DND-41 (cell line): ENCODE measurements around the gene SIPA1L3.
"Not testable (repeated sequence)": the region's sequence is repeated elsewhere in the genome, so short reads cannot be mapped to it uniquely, and the experiment has no call there.

Source experiments
- ATAC-seq: fragments of 200-7000 bp; cut with Tn5 transposase; 3 replicates; pipeline ENCODE4 v1.9.1; 2021; ENCODE audit warnings: low read depth; ENCODE audit not compliant: insufficient read depth
- DNase-seq: peaks from one replicate; pipeline ENCODE4 v3.0.0-alpha.2; 2020
- H2AFZ ChIP-seq: 2 replicates; pipeline ENCODE4 v1.6.0; 2012; ENCODE audit warnings: low read depth, low read length
- H3K27ac ChIP-seq: 2 replicates; pipeline ENCODE4 v1.5.1; 2012; ENCODE audit warnings: low read length, inconsistent platforms
- H3K27me3 ChIP-seq: fragments of 200-600 bp; sonication (generic); 2 replicates; pipeline ENCODE4 v1.6.0; 2012; ENCODE audit warnings: low read length, mild to moderate bottlenecking, inconsistent platforms; ENCODE audit not compliant: insufficient read depth, poor library complexity
- H3K36me3 ChIP-seq: 2 replicates; pipeline ENCODE4 v1.5.1; 2012; ENCODE audit warnings: low read length, inconsistent platforms; ENCODE audit not compliant: insufficient read depth
- H3K4me1 ChIP-seq: 2 replicates; pipeline ENCODE4 v1.5.1; 2012; ENCODE audit warnings: mild to moderate bottlenecking, low read length; ENCODE audit not compliant: insufficient read depth
- H3K4me2 ChIP-seq: 2 replicates; pipeline ENCODE4 v1.6.0; 2012; ENCODE audit warnings: mild to moderate bottlenecking, moderate library complexity, low read length, inconsistent platforms; ENCODE audit not compliant: insufficient read depth
- H3K4me3 ChIP-seq, 2 experiments: fragments of 200-600 bp in 1 of 2; shearing (Covaris generic) in 1 of 2; 2 replicates each; pipeline ENCODE4 v1.5.1; 2012 to 2016; ENCODE audit warnings: inconsistent platforms in 2 of 2, low read length in 2 of 2, mild to moderate bottlenecking in 2 of 2, low read depth in 1 of 2, moderate library complexity in 1 of 2
- H3K79me2 ChIP-seq: 2 replicates; pipeline ENCODE4 v1.6.0; 2012; ENCODE audit warnings: low read length, inconsistent platforms; ENCODE audit not compliant: insufficient read depth
- H3K9ac ChIP-seq: 2 replicates; pipeline ENCODE4 v1.6.0; 2012; ENCODE audit warnings: low read depth, mild to moderate bottlenecking, inconsistent platforms, low read length, moderate library complexity
- H3K9me3 ChIP-seq: 2 replicates; pipeline ENCODE4 v1.5.1; 2012; ENCODE audit warnings: low read length, moderate library complexity, mild to moderate bottlenecking, inconsistent platforms; ENCODE audit not compliant: insufficient read depth, severe bottlenecking
- H4K20me1 ChIP-seq: 2 replicates; pipeline ENCODE4 v1.6.0; 2012; ENCODE audit warnings: low read length; ENCODE audit not compliant: insufficient read depth
- CTCF ChIP-seq: IDR thresholded peaks from 2 replicates; pipeline ENCODE4 v1.5.1; 2012; ENCODE audit warnings: borderline replicate concordance, low read length, moderate library complexity, mild to moderate bottlenecking; ENCODE audit not compliant: poor library complexity, severe bottlenecking; ENCODE audit errors: extremely low read depth
- EZH2 ChIP-seq: IDR thresholded peaks from 3 replicates; pipeline ENCODE4 v1.6.1; 2012; ENCODE audit warnings: borderline replicate concordance, low read depth, mild to moderate bottlenecking, moderate library complexity, low read length, inconsistent platforms; ENCODE audit not compliant: severe bottlenecking

The SIPA1L3 gene

GRCh38 chr19:38223617-38224013 lies 316.6 kb downstream of the SIPA1L3 start:
- H4K20me1 ChIP-seq: no peaks in the 10 kb centered on the region
- no peak overlapping the region for H3K27ac ChIP-seq
- no peak overlapping the region for H3K4me3 ChIP-seq
- H3K9me3 ChIP-seq: no peaks in the 10 kb centered on the region
- H3K4me1 ChIP-seq: no peaks in the 10 kb centered on the region
- no peak overlapping the region for H3K9ac ChIP-seq
- DNase-seq (no peak), ATAC-seq (no peak)
- no peaks in the 10 kb centered on the region for H3K36me3 ChIP-seq
- TF ChIP-seq EZH2 (no peak), CTCF (no peak)
- peaks cover 3% of the 10 kb centered on the region for H3K27me3 ChIP-seq
- H3K79me2 ChIP-seq: no peaks in the 10 kb centered on the region
- no peak overlapping the region for H2AFZ ChIP-seq
- H3K4me2 ChIP-seq: no peak overlapping the region

GRCh38 chr19:38224014-38224862 lies 317.2 kb downstream of the SIPA1L3 start, which contains the start of gene DPF1:
DPF1 (minus strand) TSS chr19:38224222; CDS start chr19:38224142, 80 bp downstream.
- no peak within 1 kb of the TSS for H3K27ac ChIP-seq

GRCh38 chr19:38224863-38225218 lies 317.8 kb downstream of the SIPA1L3 start:
- H2AFZ ChIP-seq, H3K9ac ChIP-seq, H3K36me3 ChIP-seq, H3K79me2 ChIP-seq, H3K9me3 ChIP-seq, H4K20me1 ChIP-seq, H3K4me2 ChIP-seq, H3K27ac ChIP-seq, H3K27me3 ChIP-seq, ATAC-seq, DNase-seq, H3K4me3 ChIP-seq, H3K4me1 ChIP-seq: not testable (repeated sequence)

More at GRCh38 chr19:38224014-38224862, 317.2 kb downstream of the SIPA1L3 start, which contains the start of gene DPF1:
- peak; percentile 69 for ATAC-seq
- Histone ChIP-seq H3K4me3 (no peak within 1 kb of the TSS), H3K9ac (no peak within 1 kb of the TSS), H3K4me2 (no peak within 1 kb of the TSS), H3K4me1 (no peaks in the 10 kb centered on the region), H3K27me3 (peaks cover 3% of the 10 kb centered on the region), H3K9me3 (no peaks in the 10 kb centered on the region), H2AFZ (no peak within 1 kb of the TSS), H3K36me3 (no peaks in the 10 kb centered on the region), H4K20me1 (no peaks in the 10 kb centered on the region), H3K79me2 (no peaks in the 10 kb centered on the region)
- TF ChIP-seq CTCF (no peak), EZH2 (no peak)
- peak; percentile 49 for DNase-seq

GRCh38 chr19:38227287-38228004 lies 320.4 kb downstream of the SIPA1L3 start:
- H3K27me3 ChIP-seq: peaks cover 3% of the 10 kb centered on the region
- no peaks in the 10 kb centered on the region for H3K4me1 ChIP-seq
- H2AFZ ChIP-seq: no peak overlapping the region
- H3K9ac ChIP-seq: no peak overlapping the region
- no peak overlapping the region for H3K27ac ChIP-seq
- H4K20me1 ChIP-seq: no peaks in the 10 kb centered on the region
- no peaks in the 10 kb centered on the region for H3K79me2 ChIP-seq
- H3K4me3 ChIP-seq: no peak overlapping the region
- no peaks in the 10 kb centered on the region for H3K9me3 ChIP-seq
- TF ChIP-seq EZH2 (no peak), CTCF (no peak)
- no peak for ATAC-seq
- no peaks in the 10 kb centered on the region for H3K36me3 ChIP-seq
- no peak for DNase-seq
- H3K4me2 ChIP-seq: no peak overlapping the region
